Tibial nerve (tissue), 4 donors: ENCODE results near the gene NTM.

Experiments
- EP300 ChIP-seq, 2 donors: sonication (generic); formaldehyde crosslinking; IDR thresholded peaks; one replicate each; pipeline ENCODE4 v1.6.1; 2017; ENCODE audit warnings: antibody characterized with exemption in 2 of 2, mild to moderate bottlenecking in 1 of 2
- POLR2A ChIP-seq, 2 donors: fragments of 450-650 bp; IDR thresholded peaks; one replicate each; pipeline ENCODE4 v1.6.1; 2017; ENCODE audit warnings: antibody characterized with exemption in 2 of 2, mild to moderate bottlenecking in 2 of 2, moderate library complexity in 2 of 2
- TF ChIP-seq, protein P1 (sequence below), 5 experiments: fragments of 200-600 bp in 3 of 5; fragments of 450-650 bp in 2 of 5; sonication (generic) in 3 of 5; IDR thresholded peaks; one replicate each; pipeline ENCODE4 v1.5.1; 2016 to 2019; ENCODE audit warnings: antibody characterized with exemption in 5 of 5, mild to moderate bottlenecking in 3 of 5, moderate library complexity in 2 of 5

DNA sequence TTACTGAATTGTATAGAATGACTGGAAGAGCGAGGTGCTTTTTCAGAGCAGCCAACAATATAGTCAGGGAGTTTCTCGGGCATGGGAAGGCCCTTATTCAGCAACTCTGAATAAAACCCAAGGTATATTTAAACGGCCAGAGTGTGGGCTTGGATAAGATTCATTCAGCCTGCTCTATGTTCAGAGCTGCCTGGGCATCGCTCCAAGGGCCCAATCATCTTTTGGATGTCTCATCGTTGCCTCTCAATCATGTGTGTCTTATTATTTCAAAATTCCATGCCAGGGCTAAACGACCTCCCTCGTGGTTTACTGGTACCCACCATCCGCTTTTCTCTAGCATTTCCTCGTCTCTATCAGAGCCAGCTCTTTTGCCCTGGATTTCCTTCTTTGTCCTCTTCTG is 19.5 kb upstream of the NTM start:
- TF ChIP-seq, protein P1, sequence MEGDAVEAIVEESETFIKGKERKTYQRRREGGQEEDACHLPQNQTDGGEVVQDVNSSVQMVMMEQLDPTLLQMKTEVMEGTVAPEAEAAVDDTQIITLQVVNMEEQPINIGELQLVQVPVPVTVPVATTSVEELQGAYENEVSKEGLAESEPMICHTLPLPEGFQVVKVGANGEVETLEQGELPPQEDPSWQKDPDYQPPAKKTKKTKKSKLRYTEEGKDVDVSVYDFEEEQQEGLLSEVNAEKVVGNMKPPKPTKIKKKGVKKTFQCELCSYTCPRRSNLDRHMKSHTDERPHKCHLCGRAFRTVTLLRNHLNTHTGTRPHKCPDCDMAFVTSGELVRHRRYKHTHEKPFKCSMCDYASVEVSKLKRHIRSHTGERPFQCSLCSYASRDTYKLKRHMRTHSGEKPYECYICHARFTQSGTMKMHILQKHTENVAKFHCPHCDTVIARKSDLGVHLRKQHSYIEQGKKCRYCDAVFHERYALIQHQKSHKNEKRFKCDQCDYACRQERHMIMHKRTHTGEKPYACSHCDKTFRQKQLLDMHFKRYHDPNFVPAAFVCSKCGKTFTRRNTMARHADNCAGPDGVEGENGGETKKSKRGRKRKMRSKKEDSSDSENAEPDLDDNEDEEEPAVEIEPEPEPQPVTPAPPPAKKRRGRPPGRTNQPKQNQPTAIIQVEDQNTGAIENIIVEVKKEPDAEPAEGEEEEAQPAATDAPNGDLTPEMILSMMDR (IDR thresholded peaks at IDR 0.05) = no peak
- TF ChIP-seq POLR2A (IDR thresholded peaks at IDR 0.05) = no peak
- TF ChIP-seq EP300 (IDR thresholded peaks at IDR 0.05) = no peak
